GM18508 (cell line): Measurements from ENCODE around the gene ACVR1B.

Experiments
- ATAC-seq: cut with Tn5 transposase; IDR thresholded peaks from one replicate; pipeline ENCODE4 v1.9.1; 2021; ENCODE audit warnings: moderate number of reproducible peaks; ENCODE audit not compliant: insufficient read depth, unreplicated experiment

Gene ACVR1B

DNA sequence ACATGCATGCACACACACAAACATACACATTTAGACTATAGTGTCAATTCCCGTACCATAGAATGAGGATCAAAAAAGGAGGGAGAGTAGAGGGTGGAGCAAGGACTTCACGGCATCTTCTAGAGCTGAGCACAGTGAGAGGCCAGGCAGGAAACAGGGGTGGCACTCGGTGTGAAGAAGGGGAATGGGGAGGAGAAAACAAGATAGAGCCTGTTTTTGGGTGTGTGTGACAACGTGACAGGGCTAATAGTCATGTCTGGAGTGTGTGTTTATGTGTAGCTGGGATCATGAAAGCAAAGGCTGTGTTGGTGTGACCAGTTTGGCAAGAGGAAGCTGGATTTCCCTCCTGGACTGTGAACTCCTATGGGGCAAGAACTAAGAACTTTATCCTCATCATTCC lies 9.9 kb upstream of the ACVR1B start:
- ATAC-seq, result no peak

GRCh38 chr12:51942056-51942455 lies 9.4 kb upstream of the ACVR1B start:
- no peak for ATAC-seq

DNA sequence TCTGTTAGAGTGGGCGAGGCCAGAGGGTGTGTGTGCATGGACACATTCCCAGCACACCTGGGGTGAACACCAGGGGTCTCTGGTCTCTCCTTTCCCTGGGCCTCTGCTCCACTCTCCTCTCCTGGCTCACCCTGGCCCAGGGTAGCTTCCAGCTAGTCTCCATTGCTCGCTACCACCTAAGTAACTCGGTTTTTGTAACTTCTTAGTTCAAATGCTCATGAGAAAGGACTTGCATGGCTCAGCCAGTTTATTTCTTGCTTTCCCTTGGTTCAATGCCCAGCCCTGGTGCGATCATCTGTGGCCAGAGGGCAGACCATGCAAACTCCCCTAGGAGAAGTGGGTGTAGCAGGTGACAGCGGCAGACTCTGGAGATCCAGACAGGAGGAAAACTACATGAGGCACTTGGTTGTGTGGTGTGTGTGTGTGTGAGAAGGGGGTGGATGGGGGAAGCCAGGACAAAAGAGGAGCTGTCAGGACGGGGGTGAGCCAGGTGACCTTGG lies 8.9 kb upstream of the ACVR1B start:
- no peak for ATAC-seq

GRCh38 chr12:51943346-51943745 lies 8.2 kb upstream of the ACVR1B start:
- ATAC-seq, result no peak

- no peak for ATAC-seq
Measured at GRCh38 chr12:51944608-51945233, 6.8 kb upstream of the ACVR1B start.

DNA sequence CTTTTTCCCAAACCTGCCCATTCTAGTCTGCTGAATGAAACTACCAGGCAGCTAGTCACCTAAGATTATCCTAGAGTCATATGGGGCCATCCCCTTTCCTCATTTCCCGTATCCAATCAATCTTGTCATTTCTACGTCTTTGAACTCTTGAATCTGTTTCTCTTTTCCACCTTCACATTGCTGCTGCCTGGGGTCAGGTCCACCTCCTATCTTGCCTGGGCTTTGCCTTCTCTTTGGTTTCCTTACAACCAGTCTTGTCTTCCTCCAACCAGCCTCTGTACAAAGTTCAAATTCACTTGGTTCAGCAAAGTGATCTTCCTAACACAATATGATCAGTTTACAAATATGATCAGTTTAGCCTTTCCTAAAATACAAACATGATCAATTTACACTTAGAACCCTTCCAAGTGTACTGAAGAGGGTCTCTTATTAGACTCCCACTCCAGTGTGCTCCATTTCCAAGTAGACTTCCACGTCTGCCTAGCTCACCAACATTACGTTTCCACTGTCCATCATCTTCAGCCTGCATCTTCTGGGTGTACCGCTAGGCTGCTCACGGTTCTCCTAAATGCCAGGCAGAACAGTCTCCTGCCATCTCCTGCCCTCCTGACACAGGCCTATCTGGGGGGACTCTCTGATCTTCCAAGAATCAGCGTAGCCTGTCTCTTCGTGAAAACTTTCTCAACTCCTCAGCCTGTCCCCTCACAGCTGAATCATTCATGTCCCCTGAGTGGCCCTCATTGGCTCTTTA lies 4.1 kb upstream of the ACVR1B start:
- no peak for ATAC-seq

GRCh38 chr12:51948066-51948465 lies 3.4 kb upstream of the ACVR1B start:
- ATAC-seq, result no peak

GRCh38 chr12:51949342-51950030 lies 2.0 kb upstream of the ACVR1B start:
- no peak for ATAC-seq

DNA sequence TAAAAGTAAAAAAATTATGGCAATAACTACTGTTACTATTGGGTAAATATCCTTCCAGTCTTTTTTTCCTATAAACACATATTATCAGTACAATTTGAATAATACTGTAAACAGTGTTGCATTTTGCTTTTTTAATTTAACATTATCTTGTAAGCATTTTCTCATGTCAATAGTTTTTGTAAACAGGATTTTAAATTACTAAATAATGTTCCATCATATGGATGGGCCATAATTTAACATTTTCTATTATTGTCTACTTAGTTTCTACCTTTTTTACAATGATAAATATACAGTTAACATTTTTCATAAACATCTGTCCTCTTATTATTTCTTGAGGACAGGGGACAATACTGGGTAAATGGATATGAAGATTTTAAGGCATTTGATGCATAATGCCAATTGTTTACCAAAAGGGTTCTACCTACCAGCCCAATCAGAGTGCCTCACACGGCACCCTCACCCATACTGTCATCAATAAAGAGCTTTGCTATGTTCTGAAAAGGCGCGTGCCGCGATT lies 759 bp upstream of the ACVR1B start:
- no peak for ATAC-seq

- no peak for ATAC-seq
Measured at GRCh38 chr12:51951843-51952722, 584 bp downstream of the ACVR1B start.

GRCh38 chr12:51953089-51953488 lies 1.6 kb downstream of the ACVR1B start:
- ATAC-seq, result no peak

GRCh38 chr12:51953864-51954263 lies 2.4 kb downstream of the ACVR1B start:
- no peak for ATAC-seq

- ATAC-seq, result no peak
Measured at GRCh38 chr12:51954561-51955361, 3.3 kb downstream of the ACVR1B start.

DNA sequence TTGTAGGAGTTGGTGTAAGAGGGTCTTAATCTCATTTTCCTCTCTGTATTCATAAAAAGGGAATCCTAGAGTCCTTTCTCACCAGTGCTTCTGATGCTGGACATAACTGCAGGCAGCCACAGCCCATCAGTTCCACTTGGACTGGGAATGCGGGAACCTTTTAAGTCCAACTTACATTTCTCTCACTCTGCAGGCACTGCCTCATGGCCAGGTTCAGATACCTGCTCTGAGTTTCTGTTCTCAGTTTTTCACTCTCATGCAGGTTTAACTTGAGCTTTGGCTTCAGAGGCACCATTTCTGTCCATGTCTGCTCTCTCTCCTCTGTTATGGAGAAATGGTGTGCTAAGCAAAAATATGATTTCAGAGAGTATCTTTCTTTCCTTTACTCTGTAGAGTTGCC lies 4.2 kb downstream of the ACVR1B start:
- no peak for ATAC-seq

GRCh38 chr12:51958542-51958941 lies 7.0 kb downstream of the ACVR1B start:
- ATAC-seq, result no peak

- ATAC-seq, result no peak
Measured at GRCh38 chr12:51959211-51959610, 7.7 kb downstream of the ACVR1B start.

GRCh38 chr12:51959921-51960320 lies 8.4 kb downstream of the ACVR1B start:
- ATAC-seq, result no peak

- ATAC-seq, result no peak
Measured at GRCh38 chr12:51960488-51960887, 9.0 kb downstream of the ACVR1B start.

GRCh38 chr12:51960890-51961289 lies 9.4 kb downstream of the ACVR1B start:
- ATAC-seq, result no peak
